Activated T-cell treated with anti-CD3 and anti-CD28 coated beads, Interleukin-2, amount 50 U/mL, for 24 hours (primary cell): ENCODE results near the gene NUP98.
A peak's percentile ranks its signal among the peaks of the same experiment; 100 is the strongest.
"Not testable (repeated sequence)": the region's sequence is repeated elsewhere in the genome, so short reads cannot be mapped to it uniquely, and the experiment has no call there.

Experiments used
- DNase-seq: peaks from one replicate; pipeline ENCODE4 v3.0.0-alpha.2; 2020
- H3K27ac Mint-ChIP-seq: 2 replicates; pipeline ENCODE4 v1.8.0; 2020; ENCODE audit warnings: mild to moderate bottlenecking, mixed read lengths
- H3K27me3 Mint-ChIP-seq: 2 replicates; pipeline ENCODE4 v1.8.0; 2020; ENCODE audit warnings: mixed read lengths
- H3K36me3 Mint-ChIP-seq: 2 replicates; pipeline ENCODE4 v1.8.0; 2020; ENCODE audit warnings: low read depth, mixed read lengths
- H3K4me1 Mint-ChIP-seq: 2 replicates; pipeline ENCODE4 v1.8.0; 2020; ENCODE audit warnings: low read depth, mixed read lengths
- H3K4me3 Mint-ChIP-seq: 2 replicates; pipeline ENCODE4 v1.8.0; 2020; ENCODE audit warnings: mild to moderate bottlenecking, moderate library complexity, mixed read lengths
- H3K9me3 Mint-ChIP-seq: 2 replicates; pipeline ENCODE4 v1.8.0; 2020; ENCODE audit warnings: mixed read lengths

Gene NUP98

DNA sequence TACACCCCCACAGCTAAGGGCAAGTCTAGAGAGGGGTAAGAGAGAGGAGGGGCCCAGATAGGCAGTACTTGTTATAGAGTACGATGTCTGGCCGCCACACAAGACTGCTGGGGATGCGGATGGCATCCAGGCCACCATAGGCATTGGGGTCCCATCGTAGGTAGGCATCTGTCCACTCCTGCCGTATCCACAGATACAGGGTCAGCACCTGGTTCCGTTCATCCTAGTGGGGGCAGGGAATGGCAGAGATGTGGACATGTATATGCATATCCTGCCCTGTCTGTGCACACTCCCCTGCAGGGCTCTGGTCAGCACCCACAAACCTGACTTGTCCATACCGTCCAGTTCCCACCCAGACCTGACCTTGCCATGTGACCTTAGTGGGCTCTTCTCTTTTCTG, 128.2 kb downstream of the NUP98 start:
- peaks cover 94% of the 10 kb centered on the region for H3K36me3 Mint-ChIP-seq
- H3K4me3 Mint-ChIP-seq = no peak overlapping the region
- H3K9me3 Mint-ChIP-seq = no peaks in the 10 kb centered on the region
- H3K4me1 Mint-ChIP-seq = no peaks in the 10 kb centered on the region
- H3K27me3 Mint-ChIP-seq = no peaks in the 10 kb centered on the region
- H3K27ac Mint-ChIP-seq = no peak overlapping the region
- no peak for DNase-seq

DNA sequence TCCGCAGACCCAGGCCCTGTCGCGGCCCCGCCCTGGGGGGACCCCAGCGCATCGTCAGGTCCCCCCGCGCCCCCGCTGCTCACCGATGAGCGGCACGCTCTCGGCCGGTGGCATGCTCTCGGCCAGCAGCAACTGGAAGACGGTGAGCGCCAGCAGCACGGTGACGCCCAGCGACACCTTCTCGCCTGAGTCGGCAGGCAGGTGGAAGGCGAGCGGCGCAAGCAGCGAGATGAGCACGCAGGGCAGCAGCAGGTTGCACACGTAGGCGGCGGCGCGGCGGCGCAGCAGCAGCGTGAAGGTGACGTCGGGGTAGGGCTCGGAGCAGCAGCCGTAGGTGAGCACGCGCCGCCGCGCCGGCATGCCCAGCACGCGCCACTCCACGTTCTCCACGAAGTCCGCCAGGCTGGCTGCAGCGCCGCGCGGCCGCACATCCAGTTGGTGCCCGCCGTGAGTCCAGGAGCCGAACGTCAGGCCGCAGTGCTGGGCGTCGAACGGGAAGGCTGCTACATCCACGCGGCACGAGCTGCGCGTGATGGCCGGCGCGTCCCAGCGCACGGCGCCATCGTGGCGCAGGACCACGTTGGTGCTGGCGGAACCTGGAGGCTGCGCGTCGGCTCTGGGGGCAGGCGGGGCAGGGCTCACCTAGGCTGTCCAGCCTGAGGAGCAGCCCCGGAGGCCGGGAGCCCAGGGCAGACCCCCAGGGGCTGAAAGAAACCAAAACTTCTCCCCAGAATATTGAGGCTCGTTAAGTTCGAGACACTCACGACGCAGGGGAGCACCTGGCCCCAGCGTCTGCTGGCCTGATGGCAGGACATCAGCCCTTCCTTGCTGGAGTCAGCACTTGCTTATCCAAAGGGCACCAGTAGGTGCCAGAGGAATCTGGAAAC, 130.0 kb downstream of the NUP98 start:
- H3K27me3 Mint-ChIP-seq = no peaks in the 10 kb centered on the region
- H3K4me3 Mint-ChIP-seq = no peak overlapping the region
- no peaks in the 10 kb centered on the region for H3K4me1 Mint-ChIP-seq
- no peaks in the 10 kb centered on the region for H3K9me3 Mint-ChIP-seq
- H3K27ac Mint-ChIP-seq = no peak overlapping the region
- H3K36me3 Mint-ChIP-seq = peaks cover 78% of the 10 kb centered on the region
- DNase-seq = no peak

DNA sequence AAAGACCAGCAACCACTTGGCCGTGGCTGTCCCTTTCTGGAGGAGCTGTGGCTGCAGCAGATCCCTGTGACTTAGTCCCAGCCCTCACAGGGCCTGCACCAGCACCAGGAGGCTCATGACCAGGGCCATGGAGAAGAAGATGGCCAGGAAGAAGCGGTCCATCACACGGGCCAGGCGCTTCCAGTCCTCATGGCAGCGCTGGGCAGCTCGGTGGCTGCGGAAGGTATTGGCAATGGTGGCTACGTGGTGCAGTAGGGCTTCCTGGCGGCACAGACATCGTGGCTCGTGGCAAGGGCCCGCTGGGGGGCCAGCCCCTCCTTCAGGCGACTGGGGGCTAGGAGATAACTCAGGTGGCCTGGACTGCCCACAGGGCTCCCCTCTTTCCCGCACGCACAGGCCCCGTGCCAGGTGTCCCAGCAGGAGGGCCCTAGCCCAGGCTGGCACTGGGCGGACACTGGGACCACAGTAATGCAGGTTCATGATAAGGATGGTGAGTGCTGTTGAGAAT, 131.3 kb downstream of the NUP98 start:
- H3K27ac Mint-ChIP-seq = peak overlapping the region; percentile 0
- no peaks in the 10 kb centered on the region for H3K9me3 Mint-ChIP-seq
- no peaks in the 10 kb centered on the region for H3K27me3 Mint-ChIP-seq
- no peak overlapping the region for H3K4me3 Mint-ChIP-seq
- H3K4me1 Mint-ChIP-seq = no peaks in the 10 kb centered on the region
- peaks cover 67% of the 10 kb centered on the region for H3K36me3 Mint-ChIP-seq
- DNase-seq = no peak

DNA sequence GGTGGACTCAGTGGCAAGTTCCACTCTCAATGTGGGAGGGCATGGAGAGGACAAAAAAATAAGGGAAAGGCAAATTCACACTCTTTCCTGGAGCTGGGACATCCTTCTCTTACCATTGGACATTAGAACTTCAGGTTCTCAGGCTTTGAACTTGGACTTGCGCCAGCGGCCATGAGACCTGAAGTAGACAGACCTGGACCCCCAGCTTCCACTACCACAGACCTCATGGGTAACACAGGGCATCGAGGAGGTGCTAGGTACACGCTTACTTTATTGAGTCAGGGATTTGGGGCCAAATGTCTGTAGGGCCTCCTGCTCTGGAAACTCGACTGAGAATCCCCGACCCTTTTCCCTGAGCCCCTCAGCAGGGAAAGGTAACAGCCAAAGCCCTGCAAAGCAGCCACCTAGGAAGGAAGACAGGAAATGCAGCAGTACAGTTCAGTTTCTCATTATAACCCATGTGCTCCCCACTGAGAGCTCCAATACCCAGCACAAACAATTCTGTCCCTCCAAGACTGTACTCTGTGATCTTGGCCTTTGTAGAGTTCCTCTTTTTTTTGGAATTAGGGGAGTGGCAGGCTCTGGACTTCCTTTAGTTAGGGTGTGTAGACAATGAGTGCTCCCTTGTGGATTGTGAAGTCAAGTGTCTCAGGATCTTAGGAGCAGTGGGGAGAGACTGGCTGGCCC, 131.9 kb downstream of the NUP98 start:
- peak overlapping the region; percentile 66 for H3K27ac Mint-ChIP-seq
- no peak for DNase-seq
- no peaks in the 10 kb centered on the region for H3K9me3 Mint-ChIP-seq
- H3K36me3 Mint-ChIP-seq = peaks cover 61% of the 10 kb centered on the region
- H3K27me3 Mint-ChIP-seq = no peaks in the 10 kb centered on the region
- H3K4me1 Mint-ChIP-seq = no peaks in the 10 kb centered on the region
- H3K4me3 Mint-ChIP-seq = no peak overlapping the region

- H3K27ac Mint-ChIP-seq = peak overlapping the region; percentile 4
Observed at GRCh38 chr11:3664032-3664630, 133.2 kb downstream of the NUP98 start.

GRCh38 chr11:3662856-3663255, 134.5 kb downstream of the NUP98 start:
- peaks cover 35% of the 10 kb centered on the region for H3K36me3 Mint-ChIP-seq
- no peak overlapping the region for H3K27ac Mint-ChIP-seq
- H3K4me3 Mint-ChIP-seq = no peak overlapping the region
- no peaks in the 10 kb centered on the region for H3K4me1 Mint-ChIP-seq
- no peaks in the 10 kb centered on the region for H3K9me3 Mint-ChIP-seq
- H3K27me3 Mint-ChIP-seq = peaks cover 7% of the 10 kb centered on the region
- no peak for DNase-seq

More at GRCh38 chr11:3664032-3664630, 133.2 kb downstream of the NUP98 start:
- no peaks in the 10 kb centered on the region for H3K4me1 Mint-ChIP-seq
- DNase-seq = no peak
- H3K9me3 Mint-ChIP-seq = no peaks in the 10 kb centered on the region
- no peaks in the 10 kb centered on the region for H3K27me3 Mint-ChIP-seq
- H3K4me3 Mint-ChIP-seq = no peak overlapping the region
- peaks cover 48% of the 10 kb centered on the region for H3K36me3 Mint-ChIP-seq

DNA sequence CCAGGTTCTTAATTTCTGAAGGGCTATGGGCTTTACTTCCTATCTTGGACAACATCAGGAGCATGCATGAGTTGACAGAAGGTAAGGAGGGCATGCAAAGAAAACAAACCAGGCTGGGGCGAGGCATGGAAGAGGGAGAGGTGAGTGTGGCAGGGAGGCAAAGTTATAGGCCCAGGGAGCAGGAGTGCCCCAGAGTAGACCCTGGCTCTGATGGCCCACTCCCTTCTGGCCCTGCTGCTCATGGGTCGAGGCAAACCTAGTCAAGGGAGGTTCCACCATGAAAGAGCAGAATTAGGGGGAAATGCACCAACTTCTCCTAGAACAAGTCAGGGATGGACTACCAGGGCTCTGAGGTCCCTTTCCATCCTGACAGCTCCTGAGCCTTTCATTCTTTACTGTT, 136.4 kb downstream of the NUP98 start:
- no peaks in the 10 kb centered on the region for H3K4me1 Mint-ChIP-seq
- H3K4me3 Mint-ChIP-seq = no peak overlapping the region
- peaks cover 20% of the 10 kb centered on the region for H3K36me3 Mint-ChIP-seq
- no peaks in the 10 kb centered on the region for H3K9me3 Mint-ChIP-seq
- peaks cover 12% of the 10 kb centered on the region for H3K27me3 Mint-ChIP-seq
- DNase-seq = no peak
- no peak overlapping the region for H3K27ac Mint-ChIP-seq

- no peaks in the 10 kb centered on the region for H3K4me1 Mint-ChIP-seq
- H3K27me3 Mint-ChIP-seq = peaks cover 12% of the 10 kb centered on the region
- H3K4me3 Mint-ChIP-seq = no peak overlapping the region
- H3K9me3 Mint-ChIP-seq = no peaks in the 10 kb centered on the region
- H3K27ac Mint-ChIP-seq = no peak overlapping the region
- peaks cover 9% of the 10 kb centered on the region for H3K36me3 Mint-ChIP-seq
- no peak for DNase-seq
Observed at GRCh38 chr11:3659595-3660515, 137.5 kb downstream of the NUP98 start.

- Mint-ChIP-seq H3K27me3 (peaks cover 12% of the 10 kb centered on the region), H3K4me1 (no peaks in the 10 kb centered on the region), H3K36me3 (no peaks in the 10 kb centered on the region), H3K9me3 (no peaks in the 10 kb centered on the region), H3K27ac (no peak overlapping the region), H3K4me3 (no peak overlapping the region)
- DNase-seq = peak; percentile 2
Observed at GRCh38 chr11:3658252-3658651, 139.1 kb downstream of the NUP98 start.

- not testable (repeated sequence) for H3K4me1 Mint-ChIP-seq, H3K36me3 Mint-ChIP-seq, H3K27ac Mint-ChIP-seq, H3K9me3 Mint-ChIP-seq, H3K4me3 Mint-ChIP-seq
- H3K27me3 Mint-ChIP-seq = peaks cover 12% of the 10 kb centered on the region
- DNase-seq = peak; percentile 2
Observed at GRCh38 chr11:3657331-3657730, 140.0 kb downstream of the NUP98 start.

- Mint-ChIP-seq H3K4me1 (no peaks in the 10 kb centered on the region), H3K4me3 (no peak overlapping the region), H3K36me3 (no peaks in the 10 kb centered on the region), H3K27ac (no peak overlapping the region), H3K27me3 (peaks cover 23% of the 10 kb centered on the region), H3K9me3 (no peaks in the 10 kb centered on the region)
- no peak for DNase-seq
Observed at GRCh38 chr11:3655547-3655946, 141.8 kb downstream of the NUP98 start.

DNA sequence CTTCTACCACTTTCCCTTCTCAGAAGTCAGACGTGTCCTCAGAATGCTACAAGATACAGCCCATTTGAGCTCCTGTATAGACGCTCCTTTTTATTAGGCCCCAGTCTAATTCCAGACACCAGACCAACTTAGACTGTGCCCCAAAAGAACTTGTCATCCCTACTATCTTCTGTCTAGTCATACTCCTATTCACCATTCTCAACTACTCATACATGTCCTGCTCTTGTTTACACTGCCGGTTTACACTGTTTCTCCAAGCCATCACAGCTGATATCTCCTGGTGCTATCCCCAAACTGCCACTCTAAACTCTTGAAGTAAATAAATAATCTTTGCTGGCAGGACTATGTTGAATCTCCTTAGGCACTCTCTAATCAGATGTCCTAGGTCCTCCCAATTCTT, 144.8 kb downstream of the NUP98 start:
- not testable (repeated sequence) for H3K4me1 Mint-ChIP-seq, H3K36me3 Mint-ChIP-seq, H3K4me3 Mint-ChIP-seq, H3K9me3 Mint-ChIP-seq, H3K27ac Mint-ChIP-seq, DNase-seq
- H3K27me3 Mint-ChIP-seq = peaks cover 43% of the 10 kb centered on the region

GRCh38 chr11:3649374-3649773, 148.0 kb downstream of the NUP98 start:
- not testable (repeated sequence) for DNase-seq, H3K4me3 Mint-ChIP-seq, H3K27ac Mint-ChIP-seq, H3K36me3 Mint-ChIP-seq, H3K4me1 Mint-ChIP-seq, H3K9me3 Mint-ChIP-seq
- peaks cover 60% of the 10 kb centered on the region for H3K27me3 Mint-ChIP-seq

GRCh38 chr11:3648843-3649242, 148.5 kb downstream of the NUP98 start:
- H3K4me3 Mint-ChIP-seq, H3K9me3 Mint-ChIP-seq, H3K36me3 Mint-ChIP-seq, H3K4me1 Mint-ChIP-seq, DNase-seq, H3K27ac Mint-ChIP-seq: not testable (repeated sequence)
- peaks cover 64% of the 10 kb centered on the region for H3K27me3 Mint-ChIP-seq
